Fibroblast of the aortic adventitia (primary cell): ENCODE results near the gene KRTAP5-4. TPM values are rescaled to one million over a fixed set of nuclear protein-coding genes. Genes with fewer than 3 reads are reported as not detected.
"Not testable (repeated sequence)": the region's sequence is repeated elsewhere in the genome, so short reads cannot be mapped to it uniquely, and the experiment has no call there.

Experiments used
- DNase-seq: peaks from one replicate; pipeline ENCODE4 v3.0.0-alpha.2; 2010; ENCODE audit warnings: low read depth
- H3K4me3 ChIP-seq: 2 replicates; pipeline ENCODE4 v1.5.1; 2011; ENCODE audit warnings: low read depth, mild to moderate bottlenecking, control low read depth, low read length, moderate library complexity
- total RNA-seq: library from RNA; depleted of rRNA; stranded (reverse); fragments of >200 nt; gene quantifications from 2 replicates; pipeline ENCODE4 v1.2.3, GENCODE V29; 2012; ENCODE audit warnings: low replicate concordance
- TF ChIP-seq, protein P1 (sequence below): IDR thresholded peaks from 2 replicates; pipeline ENCODE4 v1.5.1; 2011; ENCODE audit warnings: mild to moderate bottlenecking, low read length, control low read depth, inconsistent platforms; ENCODE audit not compliant: insufficient read depth

The KRTAP5-4 gene
- total RNA-seq, 1 donor: not detected

DNA sequence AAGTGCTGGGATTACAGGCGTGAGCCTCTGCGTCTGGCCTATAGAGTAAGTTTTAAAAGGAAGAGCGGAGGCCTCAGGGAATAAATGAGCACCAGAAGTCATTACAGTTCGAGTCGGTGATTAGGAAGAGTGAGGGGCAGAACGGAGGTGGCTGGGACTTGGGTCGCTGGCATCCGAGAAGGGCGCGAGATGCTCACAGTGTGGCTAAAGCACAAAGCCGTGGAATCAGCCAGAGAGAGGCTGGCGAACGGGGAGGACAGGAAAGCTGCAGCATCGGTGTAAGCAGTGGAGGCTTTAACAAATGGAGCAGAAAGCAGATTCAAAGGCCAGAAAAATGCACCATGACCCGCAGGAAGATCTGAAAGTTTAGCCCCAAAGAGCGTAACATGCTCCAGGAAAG lies 2.7 kb upstream of the KRTAP5-4 start:
- TF ChIP-seq, protein P1, sequence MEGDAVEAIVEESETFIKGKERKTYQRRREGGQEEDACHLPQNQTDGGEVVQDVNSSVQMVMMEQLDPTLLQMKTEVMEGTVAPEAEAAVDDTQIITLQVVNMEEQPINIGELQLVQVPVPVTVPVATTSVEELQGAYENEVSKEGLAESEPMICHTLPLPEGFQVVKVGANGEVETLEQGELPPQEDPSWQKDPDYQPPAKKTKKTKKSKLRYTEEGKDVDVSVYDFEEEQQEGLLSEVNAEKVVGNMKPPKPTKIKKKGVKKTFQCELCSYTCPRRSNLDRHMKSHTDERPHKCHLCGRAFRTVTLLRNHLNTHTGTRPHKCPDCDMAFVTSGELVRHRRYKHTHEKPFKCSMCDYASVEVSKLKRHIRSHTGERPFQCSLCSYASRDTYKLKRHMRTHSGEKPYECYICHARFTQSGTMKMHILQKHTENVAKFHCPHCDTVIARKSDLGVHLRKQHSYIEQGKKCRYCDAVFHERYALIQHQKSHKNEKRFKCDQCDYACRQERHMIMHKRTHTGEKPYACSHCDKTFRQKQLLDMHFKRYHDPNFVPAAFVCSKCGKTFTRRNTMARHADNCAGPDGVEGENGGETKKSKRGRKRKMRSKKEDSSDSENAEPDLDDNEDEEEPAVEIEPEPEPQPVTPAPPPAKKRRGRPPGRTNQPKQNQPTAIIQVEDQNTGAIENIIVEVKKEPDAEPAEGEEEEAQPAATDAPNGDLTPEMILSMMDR: no peak
- DNase-seq: no peak

DNA sequence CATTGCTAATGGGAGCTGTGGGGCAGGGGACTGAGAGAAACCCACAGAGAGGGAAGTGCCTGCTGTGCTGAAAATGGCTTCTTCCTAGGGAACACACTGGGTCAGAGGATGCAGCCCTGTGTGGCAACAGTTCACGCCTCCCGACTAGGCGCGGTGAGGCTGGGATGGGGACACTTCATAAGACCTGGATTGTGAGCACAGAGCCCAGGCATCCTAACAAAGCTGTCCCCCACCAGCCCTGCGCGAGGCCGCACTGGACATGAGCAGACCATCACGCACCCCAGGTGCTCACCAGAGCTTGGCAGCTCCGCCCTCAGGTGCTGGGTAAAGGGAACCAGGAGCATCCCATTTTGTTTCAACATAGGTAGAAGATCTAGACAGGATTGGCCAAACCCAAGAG lies 1.8 kb upstream of the KRTAP5-4 start:
- H3K4me3 ChIP-seq: no peak overlapping the region
- no peak for DNase-seq
- TF ChIP-seq, protein P1: no peak

More for the DNA sequence above, 2.7 kb upstream of the KRTAP5-4 start:
- H3K4me3 ChIP-seq: no peak overlapping the region

DNA sequence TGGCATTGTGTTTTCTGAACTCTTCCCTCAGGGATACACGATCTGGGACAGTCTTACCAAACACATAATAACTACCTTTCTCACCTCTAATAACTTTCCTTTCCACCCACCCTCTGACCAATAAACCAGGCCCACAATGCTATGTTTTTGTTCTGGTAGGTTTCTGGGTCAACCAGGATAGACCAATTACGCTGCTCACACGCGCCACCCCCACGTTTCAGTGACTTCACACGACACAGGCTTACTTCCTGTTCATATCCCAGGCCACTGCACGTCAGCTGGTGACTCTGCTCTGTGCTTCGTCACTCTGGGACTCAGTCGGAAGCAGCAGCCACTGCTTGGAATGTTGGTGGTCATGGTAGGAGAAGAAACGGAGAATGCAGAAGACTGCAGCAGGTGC lies 2.5 kb downstream of the KRTAP5-4 start:
- TF ChIP-seq, protein P1: no peak
- H3K4me3 ChIP-seq: no peak overlapping the region
- DNase-seq: no peak

DNA sequence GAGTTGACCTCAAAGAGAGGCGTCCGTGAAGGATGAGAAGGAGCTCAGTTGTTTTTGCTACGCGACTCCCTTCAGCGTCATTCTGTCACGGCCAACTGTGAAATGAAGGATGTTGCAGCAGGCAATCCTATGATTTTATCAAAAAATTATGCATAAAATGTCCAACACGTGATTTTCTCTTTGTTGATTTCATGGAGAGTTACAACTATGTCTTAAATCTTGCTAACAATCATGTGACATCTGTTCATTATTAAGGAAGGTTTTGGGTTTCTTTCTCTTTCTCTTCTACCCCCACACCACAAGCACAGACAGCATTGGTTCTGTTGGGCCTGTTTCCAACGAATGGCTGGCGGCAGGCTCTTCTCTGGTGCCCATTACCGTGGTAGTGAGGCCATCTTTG lies 3.7 kb downstream of the KRTAP5-4 start:
- H3K4me3 ChIP-seq: no peak overlapping the region
- no peak for DNase-seq
- TF ChIP-seq, protein P1: no peak

DNA sequence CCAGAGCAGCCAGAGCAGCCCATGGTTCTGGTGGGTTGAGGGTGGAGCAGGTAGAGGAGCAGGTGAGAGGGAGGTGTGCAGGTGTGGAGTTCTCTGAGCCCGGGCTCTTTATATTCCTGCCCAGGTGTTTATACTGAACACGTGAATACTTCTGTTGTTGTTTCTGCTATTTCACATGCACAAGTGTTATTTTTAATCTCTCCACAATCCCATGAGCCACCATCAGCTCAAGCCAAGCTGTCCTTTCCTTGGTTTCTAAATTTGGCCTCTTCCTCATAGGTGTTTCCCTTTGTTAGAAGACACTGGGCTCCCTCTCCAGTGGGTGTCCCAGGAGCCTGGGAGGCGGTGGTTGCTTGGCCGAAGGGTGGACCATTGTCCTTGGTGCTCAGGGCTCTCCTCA lies 13.6 kb downstream of the KRTAP5-4 start, which contains the start of gene KRTAP5-3:
Gene KRTAP5-3 (minus strand): TSS at position 101 of the 400 bp plus-strand sequence. CDS start 78 bp downstream, at position 23.
- no peak for DNase-seq
- H3K4me3 ChIP-seq: no peak within 1 kb of the TSS

DNA sequence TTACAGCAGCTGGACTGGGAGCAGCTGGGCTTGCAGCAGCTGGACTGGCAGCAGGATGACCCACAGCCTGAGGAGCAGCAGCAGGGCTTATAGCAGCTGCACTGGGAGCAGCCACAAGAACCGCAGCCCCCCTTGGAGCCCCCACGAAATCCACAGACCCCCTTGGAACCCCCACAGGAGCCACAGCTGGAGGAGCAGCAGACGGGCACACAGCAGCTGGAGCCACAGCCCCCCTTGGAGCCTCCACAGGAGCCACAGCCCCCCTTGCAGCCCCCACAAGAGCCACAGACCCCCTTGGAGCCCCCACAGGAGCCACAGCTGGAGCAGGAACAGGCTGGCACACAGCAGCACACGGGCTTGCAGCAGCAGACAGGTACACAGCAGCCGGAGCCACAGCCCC lies 14.0 kb downstream of the KRTAP5-4 start:
- not testable (repeated sequence) for DNase-seq, H3K4me3 ChIP-seq

More for the DNA sequence above, 13.6 kb downstream of the KRTAP5-4 start, which contains the start of gene KRTAP5-3:
- TF ChIP-seq, protein P1: no peak

DNA sequence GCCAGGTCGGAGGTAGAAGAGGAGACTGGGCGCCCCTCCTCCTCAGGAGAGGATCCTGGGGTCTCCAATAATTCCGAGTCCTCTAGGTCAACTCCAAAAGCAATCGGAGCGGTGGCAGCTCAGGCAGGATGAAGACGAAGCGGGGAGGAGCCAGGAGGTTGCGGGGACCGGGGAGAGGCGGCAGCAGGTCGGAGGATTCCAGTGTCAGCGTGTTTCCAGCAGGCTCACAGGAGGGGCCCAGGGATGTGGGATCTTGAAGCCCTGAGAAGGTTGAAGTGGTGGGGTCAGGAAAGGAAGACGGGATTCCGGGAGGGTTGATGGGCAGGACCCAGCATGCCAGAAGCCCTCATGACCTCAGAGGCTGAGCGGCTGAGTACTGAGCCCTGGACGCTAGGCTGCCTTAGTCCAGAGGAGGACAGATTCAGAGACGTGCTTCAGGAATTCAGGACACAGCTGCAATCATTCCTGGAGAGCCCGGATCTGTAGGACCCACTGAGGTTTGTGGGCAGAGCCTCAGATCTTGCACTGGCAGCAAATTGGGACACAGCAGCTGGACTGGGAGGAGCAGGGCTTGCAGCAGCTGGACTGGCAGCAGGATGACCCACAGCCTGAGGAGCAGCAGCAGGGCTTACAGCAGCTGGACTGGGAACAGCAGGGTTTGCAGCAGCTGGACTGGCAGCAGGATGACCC lies 14.6 kb downstream of the KRTAP5-4 start:
- H3K4me3 ChIP-seq, DNase-seq: not testable (repeated sequence)

DNA sequence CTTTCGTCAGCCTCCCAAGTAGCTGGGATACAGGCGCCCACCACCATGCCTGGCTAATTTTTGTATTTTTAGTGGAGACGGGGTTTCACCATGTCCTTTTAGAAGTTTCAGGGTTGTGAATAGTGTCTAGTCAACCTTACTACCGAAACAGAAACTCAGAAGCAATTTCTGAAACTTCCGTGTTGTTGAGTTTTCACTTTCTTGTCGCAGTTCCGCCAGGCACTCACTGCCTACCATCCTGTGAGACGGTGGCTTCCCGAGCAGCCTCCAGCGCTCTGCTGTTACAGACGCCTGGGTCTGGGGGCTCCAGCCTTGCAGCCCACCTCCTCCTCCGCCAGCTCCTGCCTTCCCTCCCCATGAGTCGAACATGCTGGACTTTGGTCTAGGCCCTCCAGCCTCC lies 16.0 kb downstream of the KRTAP5-4 start:
- DNase-seq, H3K4me3 ChIP-seq: not testable (repeated sequence)
